Measurements from ENCODE around the gene PPP2R3A.

PPP2R3A gene

DNA sequence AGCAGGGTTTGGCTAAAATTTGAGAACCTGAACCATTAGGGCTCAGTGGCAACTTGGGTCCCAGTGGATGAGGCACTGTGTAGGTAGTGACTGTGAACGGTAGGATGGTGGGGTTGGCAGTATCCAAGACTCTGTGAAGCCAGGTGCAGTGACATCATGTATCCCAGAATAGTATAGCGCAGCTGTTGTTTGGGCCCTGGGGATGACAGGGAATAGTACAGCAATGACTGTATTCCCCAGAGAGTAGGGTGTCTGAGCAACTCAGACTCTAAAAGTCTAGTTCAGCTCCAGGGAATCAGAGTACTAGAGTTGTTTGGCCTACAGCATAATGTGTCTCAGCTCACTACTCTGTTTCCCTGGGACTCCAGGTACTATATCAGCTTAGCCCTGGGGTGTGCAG lies 20.7 kb upstream of the PPP2R3A start:
- Histone ChIP-seq H3K27ac (ENCODE audit: low read length) (no peak overlapping the region), H3K4me3 (ENCODE audit: low read length) (no peak overlapping the region), H4K20me1 (ENCODE audit: insufficient read depth, low read length) (no peaks in the 10 kb centered on the region), H2AFZ (ENCODE audit: low read length) (no peak overlapping the region), H3K9ac (ENCODE audit: low read length) (no peak overlapping the region), H3K36me3 (replicated peaks; ENCODE audit: insufficient read depth, low read length) (no peaks in the 10 kb centered on the region), H3K4me1 (ENCODE audit: low read length) (no peaks in the 10 kb centered on the region), H3K27me3 (replicated peaks; ENCODE audit: insufficient read depth, low read length) (no peaks in the 10 kb centered on the region), H3F3A (ENCODE audit: insufficient read depth, low read length) (no peaks in the 10 kb centered on the region), H3K9me2 (replicated peaks; ENCODE audit: insufficient read depth, low read length) (no peaks in the 10 kb centered on the region), H3K4me2 (ENCODE audit: low read depth, low read length) (no peak overlapping the region), H3K79me2 (ENCODE audit: low read length) (no peaks in the 10 kb centered on the region), H3K9me3 (replicated peaks; ENCODE audit: insufficient read depth, low read length) (no peaks in the 10 kb centered on the region)
- no peak for DNase-seq
- no peak for TF ChIP-seq EZH2 (optimal IDR thresholded peaks at IDR 0.05; ENCODE audit: low read depth, low read length)
- TF ChIP-seq, protein P1, sequence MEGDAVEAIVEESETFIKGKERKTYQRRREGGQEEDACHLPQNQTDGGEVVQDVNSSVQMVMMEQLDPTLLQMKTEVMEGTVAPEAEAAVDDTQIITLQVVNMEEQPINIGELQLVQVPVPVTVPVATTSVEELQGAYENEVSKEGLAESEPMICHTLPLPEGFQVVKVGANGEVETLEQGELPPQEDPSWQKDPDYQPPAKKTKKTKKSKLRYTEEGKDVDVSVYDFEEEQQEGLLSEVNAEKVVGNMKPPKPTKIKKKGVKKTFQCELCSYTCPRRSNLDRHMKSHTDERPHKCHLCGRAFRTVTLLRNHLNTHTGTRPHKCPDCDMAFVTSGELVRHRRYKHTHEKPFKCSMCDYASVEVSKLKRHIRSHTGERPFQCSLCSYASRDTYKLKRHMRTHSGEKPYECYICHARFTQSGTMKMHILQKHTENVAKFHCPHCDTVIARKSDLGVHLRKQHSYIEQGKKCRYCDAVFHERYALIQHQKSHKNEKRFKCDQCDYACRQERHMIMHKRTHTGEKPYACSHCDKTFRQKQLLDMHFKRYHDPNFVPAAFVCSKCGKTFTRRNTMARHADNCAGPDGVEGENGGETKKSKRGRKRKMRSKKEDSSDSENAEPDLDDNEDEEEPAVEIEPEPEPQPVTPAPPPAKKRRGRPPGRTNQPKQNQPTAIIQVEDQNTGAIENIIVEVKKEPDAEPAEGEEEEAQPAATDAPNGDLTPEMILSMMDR (IDR thresholded peaks at IDR 0.05; ENCODE audit: low read length): no peak

DNA sequence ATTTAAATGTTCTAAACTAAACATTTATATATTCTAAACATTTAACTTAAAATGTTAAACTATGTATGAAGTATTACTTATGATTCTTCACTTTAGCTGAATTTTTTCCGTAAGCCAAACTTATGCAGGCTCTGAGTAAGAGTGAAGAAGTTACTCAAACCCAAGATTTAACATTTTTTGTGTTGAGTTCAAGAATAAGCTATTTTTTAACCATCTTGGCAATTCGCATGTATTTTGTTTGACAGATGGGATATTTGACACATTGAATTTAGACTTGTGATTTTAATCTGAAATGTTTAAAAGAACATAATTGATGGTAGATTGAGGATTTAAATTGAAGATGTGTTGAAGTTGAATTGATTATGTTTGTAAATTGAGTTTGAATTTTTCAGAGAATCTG lies 14.6 kb upstream of the PPP2R3A start:
- Histone ChIP-seq H3K79me2 (ENCODE audit: low read length) (no peaks in the 10 kb centered on the region), H3K27me3 (replicated peaks; ENCODE audit: insufficient read depth, low read length) (no peaks in the 10 kb centered on the region), H3K4me3 (ENCODE audit: low read length) (no peak overlapping the region), H3F3A (ENCODE audit: insufficient read depth, low read length) (no peaks in the 10 kb centered on the region), H3K9me3 (replicated peaks; ENCODE audit: insufficient read depth, low read length) (no peaks in the 10 kb centered on the region), H3K4me2 (ENCODE audit: low read depth, low read length) (no peak overlapping the region), H3K27ac (ENCODE audit: low read length) (no peak overlapping the region), H3K9ac (ENCODE audit: low read length) (no peak overlapping the region), H3K9me2 (replicated peaks; ENCODE audit: insufficient read depth, low read length) (no peaks in the 10 kb centered on the region), H2AFZ (ENCODE audit: low read length) (no peak overlapping the region), H4K20me1 (ENCODE audit: insufficient read depth, low read length) (no peaks in the 10 kb centered on the region), H3K4me1 (ENCODE audit: low read length) (no peaks in the 10 kb centered on the region), H3K36me3 (replicated peaks; ENCODE audit: insufficient read depth, low read length) (no peaks in the 10 kb centered on the region)
- no peak for DNase-seq
- no peak for TF ChIP-seq EZH2phosphoT487 (IDR thresholded peaks at IDR 0.05; ENCODE audit: low read length)
- TF ChIP-seq, protein P1 (IDR thresholded peaks at IDR 0.05; ENCODE audit: low read length): no peak
- no peak for TF ChIP-seq EZH2 (optimal IDR thresholded peaks at IDR 0.05; ENCODE audit: low read depth, low read length)

DNA sequence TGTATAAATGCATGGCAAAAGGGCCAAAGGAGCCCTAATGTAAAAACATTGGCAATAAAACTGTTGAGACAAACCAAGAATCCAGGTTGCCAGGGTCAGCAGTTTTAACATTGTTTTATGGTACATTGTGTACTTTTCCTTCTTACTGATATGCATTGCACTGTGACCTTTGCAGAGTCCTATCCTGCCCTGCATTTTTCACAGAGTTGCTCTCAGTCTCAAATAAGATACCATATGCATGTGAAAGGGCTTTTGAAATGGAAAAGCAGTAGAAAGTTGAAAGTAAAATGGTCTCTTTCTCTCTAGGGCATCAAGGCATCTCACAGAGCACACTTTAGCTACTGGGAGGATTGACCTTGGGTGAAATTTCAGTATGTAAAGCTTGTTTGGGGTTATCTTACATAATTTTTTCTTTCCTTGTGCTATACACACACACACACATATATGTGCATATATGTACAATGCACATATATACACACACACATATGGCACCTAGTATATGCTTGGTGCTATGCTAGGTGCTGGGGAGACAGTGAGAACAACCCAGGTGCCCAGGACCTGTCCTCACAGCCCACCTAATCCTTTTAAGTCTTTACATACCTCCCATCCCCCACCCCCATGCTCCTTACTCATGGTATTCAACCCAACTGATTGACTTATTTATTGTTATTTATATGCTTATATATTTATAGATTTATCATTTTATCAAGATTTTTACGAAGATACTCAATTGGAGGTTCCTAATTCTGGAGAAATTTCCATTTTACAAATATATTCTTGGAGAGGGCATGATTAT lies 1.2 kb upstream of the PPP2R3A start:
- Histone ChIP-seq H3K79me2 (ENCODE audit: low read length) (no peaks in the 10 kb centered on the region), H2AFZ (ENCODE audit: low read length) (no peak overlapping the region)
- no peak for DNase-seq

More for the DNA sequence above, 1.2 kb upstream of the PPP2R3A start:
- Histone ChIP-seq H3K27ac (ENCODE audit: low read length) (no peak overlapping the region), H3K36me3 (replicated peaks; ENCODE audit: insufficient read depth, low read length) (no peaks in the 10 kb centered on the region), H3K4me1 (ENCODE audit: low read length) (no peaks in the 10 kb centered on the region; the same call in 1 of the 2 replicates), H3K9me3 (replicated peaks; ENCODE audit: insufficient read depth, low read length) (no peaks in the 10 kb centered on the region), H4K20me1 (ENCODE audit: insufficient read depth, low read length) (no peaks in the 10 kb centered on the region), H3K9ac (ENCODE audit: low read length) (no peak overlapping the region), H3F3A (ENCODE audit: insufficient read depth, low read length) (no peaks in the 10 kb centered on the region; the same call in 1 of the 2 replicates), H3K9me2 (replicated peaks; ENCODE audit: insufficient read depth, low read length) (no peaks in the 10 kb centered on the region), H3K27me3 (replicated peaks; ENCODE audit: insufficient read depth, low read length) (no peaks in the 10 kb centered on the region), H3K4me2 (ENCODE audit: low read depth, low read length) (no peak overlapping the region), H3K4me3 (ENCODE audit: low read length) (no peak overlapping the region)
- TF ChIP-seq, protein P1 (IDR thresholded peaks at IDR 0.05; ENCODE audit: low read length): no peak
- no peak for TF ChIP-seq EZH2phosphoT487 (IDR thresholded peaks at IDR 0.05; ENCODE audit: low read length)
- no peak for TF ChIP-seq EZH2 (optimal IDR thresholded peaks at IDR 0.05; ENCODE audit: low read depth, low read length)
